ENCODE measurements around the gene FXN.

Gene FXN

DNA sequence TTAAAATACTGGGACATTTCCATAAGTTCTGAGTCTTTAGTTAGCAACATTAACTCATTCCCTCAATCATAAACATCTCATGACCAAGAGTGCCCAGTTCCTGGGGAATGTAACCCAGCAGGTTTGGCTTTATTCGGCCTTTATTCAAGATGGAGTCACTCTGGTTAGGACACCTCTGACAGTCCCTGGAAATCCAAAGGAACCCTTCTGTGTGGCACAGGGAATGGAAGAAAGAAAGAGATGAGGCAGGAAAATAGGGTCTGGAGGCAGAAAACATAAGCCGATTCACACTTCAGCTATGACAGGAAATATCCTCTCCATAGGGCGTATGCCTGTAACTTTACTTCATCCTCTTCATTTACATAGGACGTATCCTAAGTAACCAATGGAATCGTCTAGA lies 53.5 kb downstream of the FXN start:
- Histone ChIP-seq H3K27me3 (ENCODE audit: insufficient read depth, low read length, poor library complexity) (no peaks in the 10 kb centered on the region), H3K9me3 (ENCODE audit: insufficient read depth, low read length, severe bottlenecking) (no peaks in the 10 kb centered on the region), H3K4me3 (ENCODE audit: low read depth in 1 of 2, low read length in 2 of 2) (no peak overlapping the region), H3K9ac (ENCODE audit: low read depth, low read length) (no peak overlapping the region), H3K79me2 (ENCODE audit: insufficient read depth, low read length) (no peaks in the 10 kb centered on the region), H3K4me2 (ENCODE audit: insufficient read depth, low read length) (no peak overlapping the region), H2AFZ (ENCODE audit: low read depth, low read length) (no peak overlapping the region), H3K27ac (ENCODE audit: low read length) (no peak overlapping the region), H4K20me1 (ENCODE audit: insufficient read depth, low read length) (no peaks in the 10 kb centered on the region), H3K4me1 (ENCODE audit: insufficient read depth, low read length) (no peaks in the 10 kb centered on the region), H3K36me3 (ENCODE audit: insufficient read depth, low read length) (no peaks in the 10 kb centered on the region)
- ATAC-seq (ENCODE audit: insufficient read depth, low read depth), result no peak
- DNase-seq, result no peak
- TF ChIP-seq EZH2 (IDR thresholded peaks at IDR 0.05; ENCODE audit: borderline replicate concordance, low read depth, low read length, severe bottlenecking), result no peak
- TF ChIP-seq, protein P1, sequence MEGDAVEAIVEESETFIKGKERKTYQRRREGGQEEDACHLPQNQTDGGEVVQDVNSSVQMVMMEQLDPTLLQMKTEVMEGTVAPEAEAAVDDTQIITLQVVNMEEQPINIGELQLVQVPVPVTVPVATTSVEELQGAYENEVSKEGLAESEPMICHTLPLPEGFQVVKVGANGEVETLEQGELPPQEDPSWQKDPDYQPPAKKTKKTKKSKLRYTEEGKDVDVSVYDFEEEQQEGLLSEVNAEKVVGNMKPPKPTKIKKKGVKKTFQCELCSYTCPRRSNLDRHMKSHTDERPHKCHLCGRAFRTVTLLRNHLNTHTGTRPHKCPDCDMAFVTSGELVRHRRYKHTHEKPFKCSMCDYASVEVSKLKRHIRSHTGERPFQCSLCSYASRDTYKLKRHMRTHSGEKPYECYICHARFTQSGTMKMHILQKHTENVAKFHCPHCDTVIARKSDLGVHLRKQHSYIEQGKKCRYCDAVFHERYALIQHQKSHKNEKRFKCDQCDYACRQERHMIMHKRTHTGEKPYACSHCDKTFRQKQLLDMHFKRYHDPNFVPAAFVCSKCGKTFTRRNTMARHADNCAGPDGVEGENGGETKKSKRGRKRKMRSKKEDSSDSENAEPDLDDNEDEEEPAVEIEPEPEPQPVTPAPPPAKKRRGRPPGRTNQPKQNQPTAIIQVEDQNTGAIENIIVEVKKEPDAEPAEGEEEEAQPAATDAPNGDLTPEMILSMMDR (IDR thresholded peaks at IDR 0.05; ENCODE audit: borderline replicate concordance, extremely low read depth, low read length, poor library complexity, severe bottlenecking), result no peak

GRCh38 chr9:69089491-69089890 lies 53.9 kb downstream of the FXN start:
- Histone ChIP-seq H3K27ac (ENCODE audit: low read length) (no peak overlapping the region), H4K20me1 (ENCODE audit: insufficient read depth, low read length) (no peaks in the 10 kb centered on the region), H3K4me3 (ENCODE audit: low read depth in 1 of 2, low read length in 2 of 2) (no peak overlapping the region), H3K36me3 (ENCODE audit: insufficient read depth, low read length) (no peaks in the 10 kb centered on the region), H3K9ac (ENCODE audit: low read depth, low read length) (no peak overlapping the region), H3K4me1 (ENCODE audit: insufficient read depth, low read length) (no peaks in the 10 kb centered on the region), H3K27me3 (ENCODE audit: insufficient read depth, low read length, poor library complexity) (no peaks in the 10 kb centered on the region), H3K4me2 (ENCODE audit: insufficient read depth, low read length) (no peak overlapping the region), H3K79me2 (ENCODE audit: insufficient read depth, low read length) (no peaks in the 10 kb centered on the region), H3K9me3 (ENCODE audit: insufficient read depth, low read length, severe bottlenecking) (no peaks in the 10 kb centered on the region), H2AFZ (ENCODE audit: low read depth, low read length) (no peak overlapping the region)
- DNase-seq, result no peak
- no peak for ATAC-seq (ENCODE audit: insufficient read depth, low read depth)
- TF ChIP-seq EZH2 (IDR thresholded peaks at IDR 0.05; ENCODE audit: borderline replicate concordance, low read depth, low read length, severe bottlenecking), result no peak
- TF ChIP-seq, protein P1 (IDR thresholded peaks at IDR 0.05; ENCODE audit: borderline replicate concordance, extremely low read depth, low read length, poor library complexity, severe bottlenecking), result no peak

GRCh38 chr9:69090140-69090750 lies 54.7 kb downstream of the FXN start:
- no peak overlapping the region for H3K9ac ChIP-seq (ENCODE audit: low read depth, low read length)
- TF ChIP-seq EZH2 (IDR thresholded peaks at IDR 0.05; ENCODE audit: borderline replicate concordance, low read depth, low read length, severe bottlenecking), result no peak
- TF ChIP-seq, protein P1 (IDR thresholded peaks at IDR 0.05; ENCODE audit: borderline replicate concordance, extremely low read depth, low read length, poor library complexity, severe bottlenecking), result no peak
- ATAC-seq (ENCODE audit: insufficient read depth, low read depth) (no peak), DNase-seq (no peak)
- H3K27ac ChIP-seq (ENCODE audit: low read length), result no peak overlapping the region
- no peaks in the 10 kb centered on the region for H3K9me3 ChIP-seq (ENCODE audit: insufficient read depth, low read length, severe bottlenecking)
- H2AFZ ChIP-seq (ENCODE audit: low read depth, low read length), result no peak overlapping the region
- H3K36me3 ChIP-seq (ENCODE audit: insufficient read depth, low read length), result no peaks in the 10 kb centered on the region
- H3K4me1 ChIP-seq (ENCODE audit: insufficient read depth, low read length), result no peaks in the 10 kb centered on the region
- H4K20me1 ChIP-seq (ENCODE audit: insufficient read depth, low read length), result no peaks in the 10 kb centered on the region
- H3K4me2 ChIP-seq (ENCODE audit: insufficient read depth, low read length), result no peak overlapping the region
- H3K4me3 ChIP-seq (ENCODE audit: low read depth in 1 of 2, low read length in 2 of 2), result no peak overlapping the region
- no peaks in the 10 kb centered on the region for H3K27me3 ChIP-seq (ENCODE audit: insufficient read depth, low read length, poor library complexity)
- no peaks in the 10 kb centered on the region for H3K79me2 ChIP-seq (ENCODE audit: insufficient read depth, low read length)

Data from DND-41 (cell line).